Neural cell (in vitro differentiated cells): ENCODE results near the gene PDE4D. TPM values are rescaled to one million over a fixed set of nuclear protein-coding genes. Genes with fewer than 3 reads are reported as not detected.
A peak's percentile ranks its signal among the peaks of the same experiment; 100 is the strongest.

Source experiments
- H2AFZ ChIP-seq: fragments of 200-600, 300-800 bp; sonication (generic), shearing (Covaris generic); 2 replicates; pipeline ENCODE4 v1.6.0; 2014; ENCODE audit warnings: low read depth, mild to moderate bottlenecking, antibody characterized with exemption, low read length, moderate library complexity
- H3F3A ChIP-seq: fragments of 200-600 bp; shearing (Covaris generic); 2 replicates; pipeline ENCODE4 v1.6.1; 2016; ENCODE audit warnings: mild to moderate bottlenecking, moderate library complexity, mixed read lengths, antibody characterized with exemption, low read length; ENCODE audit not compliant: insufficient read depth, poor library complexity, severe bottlenecking
- H3K27ac ChIP-seq: fragments of 200-600, 300-800 bp; sonication (generic), shearing (Covaris generic); 2 replicates; pipeline ENCODE4 v1.5.1; 2014; ENCODE audit warnings: mild to moderate bottlenecking, low read length, moderate library complexity
- H3K27me3 ChIP-seq: fragments of 300-800, 200-600 bp; sonication (generic), shearing (Covaris generic); 2 replicates; pipeline ENCODE4 v1.6.0; 2014; ENCODE audit warnings: mild to moderate bottlenecking, low read depth, low read length, moderate library complexity; ENCODE audit not compliant: insufficient read depth
- H3K36me3 ChIP-seq: fragments of 300-800, 200-600 bp; sonication (generic), shearing (Covaris generic); 2 replicates; pipeline ENCODE4 v1.5.1; 2014; ENCODE audit warnings: mild to moderate bottlenecking, antibody characterized with exemption, low read length, moderate library complexity; ENCODE audit not compliant: insufficient read depth
- H3K4me2 ChIP-seq: fragments of 300-800, 200-600 bp; sonication (generic), shearing (Covaris generic); 2 replicates; pipeline ENCODE4 v1.6.0; 2014; ENCODE audit warnings: mild to moderate bottlenecking, low read length
- H3K4me3 ChIP-seq: fragments of 300-800, 200-600 bp; sonication (generic), shearing (Covaris generic); 2 replicates; pipeline ENCODE4 v1.5.1; 2014; ENCODE audit warnings: mild to moderate bottlenecking, low read length, moderate library complexity
- H3K79me2 ChIP-seq: fragments of 200-600 bp; shearing (Covaris generic); replicated peaks from 2 replicates; pipeline ENCODE4 v1.6.0; 2014; ENCODE audit warnings: mild to moderate bottlenecking, low read length, moderate library complexity; ENCODE audit not compliant: insufficient read depth
- H3K9ac ChIP-seq: fragments of 300-800, 200-600 bp; sonication (generic), shearing (Covaris generic); 2 replicates; pipeline ENCODE4 v1.6.1; 2016; ENCODE audit warnings: mild to moderate bottlenecking, low read length, mixed read lengths
- H3K9me2 ChIP-seq: fragments of 200-600 bp; shearing (Covaris generic); 2 replicates; pipeline ENCODE4 v1.6.1; 2016; ENCODE audit warnings: mild to moderate bottlenecking, low read length, mixed read lengths; ENCODE audit not compliant: insufficient read depth
- H3K9me3 ChIP-seq: fragments of 200-600, 300-800 bp; sonication (generic), shearing (Covaris generic); 2 replicates; pipeline ENCODE4 v1.6.1; 2016; ENCODE audit warnings: mild to moderate bottlenecking, mixed run types, low read length, moderate library complexity, mixed read lengths
- H4K20me1 ChIP-seq: fragments of 200-600 bp; shearing (Covaris generic); 2 replicates; pipeline ENCODE4 v1.6.1; 2016; ENCODE audit warnings: mild to moderate bottlenecking, mixed run types; ENCODE audit not compliant: insufficient read depth
- CTCF ChIP-seq: fragments of 450-650 bp; IDR thresholded peaks from 2 replicates; pipeline ENCODE4 v1.5.1; 2014; ENCODE audit warnings: antibody characterized with exemption, mild to moderate bottlenecking, moderate library complexity; ENCODE audit not compliant: poor library complexity, severe bottlenecking
- EP300 ChIP-seq: fragments of 450-650 bp; conservative IDR thresholded peaks from 2 replicates; pipeline ENCODE4 v1.6.1; 2014; ENCODE audit warnings: antibody characterized with exemption, mild to moderate bottlenecking, moderate library complexity; ENCODE audit not compliant: poor library complexity, severe bottlenecking
- EZH2 ChIP-seq: fragments of 200-600, 300-800 bp; shearing (Covaris generic), sonication (generic); IDR thresholded peaks from 2 replicates; pipeline ENCODE4 v1.6.1; 2014; ENCODE audit warnings: antibody characterized with exemption, low read length, borderline replicate concordance, mild to moderate bottlenecking; ENCODE audit not compliant: insufficient read depth, poor library complexity, severe bottlenecking
- MXI1 ChIP-seq: fragments of 450-650 bp; conservative IDR thresholded peaks from 2 replicates; pipeline ENCODE4 v1.6.1; 2014; ENCODE audit warnings: antibody characterized with exemption, mild to moderate bottlenecking; ENCODE audit not compliant: poor library complexity, severe bottlenecking
- POLR2AphosphoS5 ChIP-seq: IDR thresholded peaks from 2 replicates; pipeline ENCODE4 v1.6.1; 2012
- RAD21 ChIP-seq: fragments of 450-650 bp; conservative IDR thresholded peaks from 2 replicates; pipeline ENCODE4 v1.6.1; 2014; ENCODE audit warnings: antibody characterized with exemption, mild to moderate bottlenecking, moderate library complexity
- SMC3 ChIP-seq: fragments of 450-650 bp; conservative IDR thresholded peaks from 2 replicates; pipeline ENCODE4 v1.6.1; 2014; ENCODE audit warnings: antibody characterized with exemption, mild to moderate bottlenecking, moderate library complexity; ENCODE audit not compliant: poor library complexity
- TAF1 ChIP-seq: IDR thresholded peaks from 2 replicates; pipeline ENCODE4 v1.6.1; 2012; ENCODE audit warnings: low read depth
- polyA plus RNA-seq: library from polyadenylated mRNA; depleted of rRNA; stranded (reverse); fragments of >200 nt; gene quantifications from 2 replicates; pipeline ENCODE4 v1.2.3, GENCODE V29; 2014
- TF ChIP-seq, protein P1 (sequence below): IDR thresholded peaks from 2 replicates; pipeline ENCODE4 v1.6.1; 2012; ENCODE audit warnings: borderline replicate concordance

PDE4D gene
- polyA plus RNA-seq, 1 donor from 2014 or later = 42.8 TPM

GRCh38 chr5:59693492-59694309 is 199.8 kb downstream of the PDE4D start:
- Histone ChIP-seq H3K9me3 (no peaks in the 10 kb centered on the region), H4K20me1 (no peaks in the 10 kb centered on the region), H3K9ac (no peak overlapping the region), H3K27ac (no peak overlapping the region), H3F3A (peaks cover 2% of the 10 kb centered on the region), H3K9me2 (no peaks in the 10 kb centered on the region), H3K4me2 (no peak overlapping the region), H3K27me3 (no peaks in the 10 kb centered on the region), H3K79me2 (no peaks in the 10 kb centered on the region), H2AFZ (no peak overlapping the region), H3K4me3 (no peak overlapping the region), H3K36me3 (no peaks in the 10 kb centered on the region)
- TF ChIP-seq RAD21 (no peak), CTCF (no peak), EZH2 (no peak), MXI1 (no peak), SMC3 (no peak), EP300 (no peak), POLR2AphosphoS5 (no peak), TAF1 (no peak)
- TF ChIP-seq, protein P1, sequence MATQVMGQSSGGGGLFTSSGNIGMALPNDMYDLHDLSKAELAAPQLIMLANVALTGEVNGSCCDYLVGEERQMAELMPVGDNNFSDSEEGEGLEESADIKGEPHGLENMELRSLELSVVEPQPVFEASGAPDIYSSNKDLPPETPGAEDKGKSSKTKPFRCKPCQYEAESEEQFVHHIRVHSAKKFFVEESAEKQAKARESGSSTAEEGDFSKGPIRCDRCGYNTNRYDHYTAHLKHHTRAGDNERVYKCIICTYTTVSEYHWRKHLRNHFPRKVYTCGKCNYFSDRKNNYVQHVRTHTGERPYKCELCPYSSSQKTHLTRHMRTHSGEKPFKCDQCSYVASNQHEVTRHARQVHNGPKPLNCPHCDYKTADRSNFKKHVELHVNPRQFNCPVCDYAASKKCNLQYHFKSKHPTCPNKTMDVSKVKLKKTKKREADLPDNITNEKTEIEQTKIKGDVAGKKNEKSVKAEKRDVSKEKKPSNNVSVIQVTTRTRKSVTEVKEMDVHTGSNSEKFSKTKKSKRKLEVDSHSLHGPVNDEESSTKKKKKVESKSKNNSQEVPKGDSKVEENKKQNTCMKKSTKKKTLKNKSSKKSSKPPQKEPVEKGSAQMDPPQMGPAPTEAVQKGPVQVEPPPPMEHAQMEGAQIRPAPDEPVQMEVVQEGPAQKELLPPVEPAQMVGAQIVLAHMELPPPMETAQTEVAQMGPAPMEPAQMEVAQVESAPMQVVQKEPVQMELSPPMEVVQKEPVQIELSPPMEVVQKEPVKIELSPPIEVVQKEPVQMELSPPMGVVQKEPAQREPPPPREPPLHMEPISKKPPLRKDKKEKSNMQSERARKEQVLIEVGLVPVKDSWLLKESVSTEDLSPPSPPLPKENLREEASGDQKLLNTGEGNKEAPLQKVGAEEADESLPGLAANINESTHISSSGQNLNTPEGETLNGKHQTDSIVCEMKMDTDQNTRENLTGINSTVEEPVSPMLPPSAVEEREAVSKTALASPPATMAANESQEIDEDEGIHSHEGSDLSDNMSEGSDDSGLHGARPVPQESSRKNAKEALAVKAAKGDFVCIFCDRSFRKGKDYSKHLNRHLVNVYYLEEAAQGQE = no peak

GRCh38 chr5:59685793-59686192 is 207.7 kb downstream of the PDE4D start:
- Histone ChIP-seq H3K79me2 (no peaks in the 10 kb centered on the region), H4K20me1 (no peaks in the 10 kb centered on the region), H3F3A (no peaks in the 10 kb centered on the region), H3K27me3 (no peaks in the 10 kb centered on the region), H3K9me3 (no peaks in the 10 kb centered on the region), H3K9ac (no peak overlapping the region), H2AFZ (no peak overlapping the region), H3K4me3 (no peak overlapping the region), H3K9me2 (no peaks in the 10 kb centered on the region), H3K36me3 (no peaks in the 10 kb centered on the region), H3K27ac (peak overlapping the region; percentile 82), H3K4me2 (no peak overlapping the region)
- no peak for TF ChIP-seq TAF1
- TF ChIP-seq SMC3 = no peak
- TF ChIP-seq EZH2 = no peak
- TF ChIP-seq POLR2AphosphoS5 = no peak
- TF ChIP-seq, protein P1 = no peak
- no peak for TF ChIP-seq CTCF
- TF ChIP-seq EP300 = no peak
- no peak for TF ChIP-seq RAD21
